Fibroblast of mammary gland (primary cell): ENCODE data around the gene RNF212B.
"Not testable (repeated sequence)": the region's sequence is repeated elsewhere in the genome, so short reads cannot be mapped to it uniquely, and the experiment has no call there.

ENCODE experiments used
- DNase-seq: peaks from one replicate; pipeline ENCODE4 v3.0.0-alpha.2; 2010; ENCODE audit warnings: low read depth
- H3K4me3 ChIP-seq: 2 replicates; pipeline ENCODE4 v1.5.1; 2011; ENCODE audit warnings: low read depth, mild to moderate bottlenecking, low read length, moderate library complexity; ENCODE audit not compliant: control insufficient read depth
- CTCF ChIP-seq: conservative IDR thresholded peaks from 2 replicates; pipeline ENCODE4 v1.5.1; 2011; ENCODE audit warnings: low read depth, low read length, inconsistent platforms; ENCODE audit not compliant: control insufficient read depth, insufficient read depth

The RNF212B gene

GRCh38 chr14:23248601-23249000, 10.9 kb downstream of the RNF212B start:
- no peak overlapping the region for H3K4me3 ChIP-seq
- TF ChIP-seq CTCF, result no peak
- DNase-seq, result no peak

GRCh38 chr14:23249824-23250223, 12.1 kb downstream of the RNF212B start:
- TF ChIP-seq CTCF, result no peak
- H3K4me3 ChIP-seq, result no peak overlapping the region
- no peak for DNase-seq

- H3K4me3 ChIP-seq, result no peak overlapping the region
- no peak for TF ChIP-seq CTCF
- no peak for DNase-seq
These were observed 14.3 kb downstream of the RNF212B start for GRCh38 chr14:23252006-23252405.

GRCh38 chr14:23252420-23253333, 14.9 kb downstream of the RNF212B start:
- no peak for TF ChIP-seq CTCF
- no peak for DNase-seq
- no peak overlapping the region for H3K4me3 ChIP-seq

GRCh38 chr14:23258256-23258655, 20.5 kb downstream of the RNF212B start:
- H3K4me3 ChIP-seq, result no peak overlapping the region
- no peak for DNase-seq
- no peak for TF ChIP-seq CTCF

- TF ChIP-seq CTCF, result no peak
- H3K4me3 ChIP-seq, result no peak overlapping the region
- no peak for DNase-seq
These were observed 21.7 kb downstream of the RNF212B start for GRCh38 chr14:23259426-23259825.

- DNase-seq, H3K4me3 ChIP-seq: not testable (repeated sequence)
These were observed 23.1 kb downstream of the RNF212B start for GRCh38 chr14:23260849-23261248.
